Mononuclear cell (primary cell): ENCODE results near the gene FHIP1A. TPM values are rescaled to one million over a fixed set of nuclear protein-coding genes. Genes with fewer than 3 reads are reported as not detected.

Source experiments
- total RNA-seq: library from RNA; depleted of rRNA; stranded (reverse); fragments of >200 nt; gene quantifications from one replicate; pipeline ENCODE4 v1.2.3, GENCODE V29; 2012

Gene FHIP1A
- total RNA-seq, 1 donor, result 2.8 TPM

Other genes with a start within 250 kb of the FHIP1A start
- not detected for gene PRSS48, start 132.0 kb upstream of the FHIP1A start, total RNA-seq
- gene SH3D19, start 83.6 kb upstream of the FHIP1A start, total RNA-seq, result not detected